Skeletal muscle satellite cell (primary cell): ENCODE measurements around the gene SLCO2A1.

Experiments used
- H3K27me3 ChIP-seq: 2 replicates; pipeline ENCODE4 v1.7.0; 2013; ENCODE audit warnings: low read length; ENCODE audit not compliant: control insufficient read depth, insufficient read depth
- H3K36me3 ChIP-seq: 2 replicates; pipeline ENCODE4 v1.7.0; 2013; ENCODE audit warnings: mild to moderate bottlenecking, control low read depth, low read length; ENCODE audit not compliant: insufficient read depth
- H3K4me1 ChIP-seq: 2 replicates; pipeline ENCODE4 v1.7.0; 2013; ENCODE audit warnings: low read length; ENCODE audit not compliant: control insufficient read depth, insufficient read depth
- H3K4me2 ChIP-seq: 2 replicates; pipeline ENCODE4 v1.7.0; 2013; ENCODE audit warnings: mild to moderate bottlenecking, low read length
- H3K4me3 ChIP-seq: 2 replicates; pipeline ENCODE4 v1.7.0; 2013; ENCODE audit warnings: low read length
- H3K9ac ChIP-seq: 2 replicates; pipeline ENCODE4 v1.7.0; 2013; ENCODE audit warnings: mild to moderate bottlenecking, low read depth, low read length, moderate library complexity
- H3K9me3 ChIP-seq: replicated peaks from 2 replicates; pipeline ENCODE4 v1.7.0; 2013; ENCODE audit warnings: mild to moderate bottlenecking, control low read depth, low read length

The SLCO2A1 gene

GRCh38 chr3:133984975-133985374 lies 44.8 kb downstream of the SLCO2A1 start:
- no peak overlapping the region for H3K9ac ChIP-seq
- H3K27me3 ChIP-seq, result no peaks in the 10 kb centered on the region
- no peak overlapping the region for H3K4me2 ChIP-seq
- H3K4me3 ChIP-seq, result no peak overlapping the region
- H3K36me3 ChIP-seq, result no peaks in the 10 kb centered on the region
- no peaks in the 10 kb centered on the region for H3K9me3 ChIP-seq
- no peaks in the 10 kb centered on the region for H3K4me1 ChIP-seq

- no peaks in the 10 kb centered on the region for H3K36me3 ChIP-seq
- H3K4me2 ChIP-seq, result no peak overlapping the region
- no peak overlapping the region for H3K9ac ChIP-seq
- no peaks in the 10 kb centered on the region for H3K9me3 ChIP-seq
- no peaks in the 10 kb centered on the region for H3K4me1 ChIP-seq
- H3K4me3 ChIP-seq, result no peak overlapping the region
- no peaks in the 10 kb centered on the region for H3K27me3 ChIP-seq
Measured at GRCh38 chr3:133983576-133984560, 45.9 kb downstream of the SLCO2A1 start.

GRCh38 chr3:133983126-133983525 lies 46.6 kb downstream of the SLCO2A1 start:
- no peaks in the 10 kb centered on the region for H3K36me3 ChIP-seq
- H3K9me3 ChIP-seq, result no peaks in the 10 kb centered on the region

GRCh38 chr3:133980550-133980949 lies 49.2 kb downstream of the SLCO2A1 start:
- Histone ChIP-seq H3K36me3 (no peaks in the 10 kb centered on the region), H3K9ac (no peak overlapping the region), H3K4me3 (no peak overlapping the region), H3K4me2 (no peak overlapping the region), H3K4me1 (no peaks in the 10 kb centered on the region), H3K27me3 (no peaks in the 10 kb centered on the region), H3K9me3 (no peaks in the 10 kb centered on the region)

More at GRCh38 chr3:133983126-133983525, 46.6 kb downstream of the SLCO2A1 start:
- H3K4me3 ChIP-seq, result no peak overlapping the region
- no peak overlapping the region for H3K9ac ChIP-seq
- no peaks in the 10 kb centered on the region for H3K27me3 ChIP-seq
- H3K4me1 ChIP-seq, result no peaks in the 10 kb centered on the region
- H3K4me2 ChIP-seq, result no peak overlapping the region

- Histone ChIP-seq H3K4me3 (no peak overlapping the region), H3K9me3 (no peaks in the 10 kb centered on the region), H3K4me1 (no peaks in the 10 kb centered on the region), H3K36me3 (no peaks in the 10 kb centered on the region), H3K9ac (no peak overlapping the region), H3K4me2 (no peak overlapping the region), H3K27me3 (no peaks in the 10 kb centered on the region)
Measured at GRCh38 chr3:133980035-133980434, 49.7 kb downstream of the SLCO2A1 start.

- Histone ChIP-seq H3K36me3 (no peaks in the 10 kb centered on the region), H3K4me2 (no peak overlapping the region), H3K4me1 (no peaks in the 10 kb centered on the region), H3K9me3 (no peaks in the 10 kb centered on the region), H3K4me3 (no peak overlapping the region), H3K9ac (no peak overlapping the region), H3K27me3 (no peaks in the 10 kb centered on the region)
Measured at GRCh38 chr3:133979553-133979952, 50.2 kb downstream of the SLCO2A1 start.

GRCh38 chr3:133977568-133977967 lies 52.2 kb downstream of the SLCO2A1 start:
- Histone ChIP-seq H3K4me2 (no peak overlapping the region), H3K9ac (no peak overlapping the region)

GRCh38 chr3:133973249-133973980 lies 56.3 kb downstream of the SLCO2A1 start:
- no peaks in the 10 kb centered on the region for H3K9me3 ChIP-seq
- H3K27me3 ChIP-seq, result no peaks in the 10 kb centered on the region
- no peak overlapping the region for H3K9ac ChIP-seq
- H3K4me2 ChIP-seq, result no peak overlapping the region
- no peak overlapping the region for H3K4me3 ChIP-seq
- H3K36me3 ChIP-seq, result no peaks in the 10 kb centered on the region
- no peaks in the 10 kb centered on the region for H3K4me1 ChIP-seq

More at GRCh38 chr3:133977568-133977967, 52.2 kb downstream of the SLCO2A1 start:
- H3K27me3 ChIP-seq, result no peaks in the 10 kb centered on the region
- H3K9me3 ChIP-seq, result no peaks in the 10 kb centered on the region
- H3K36me3 ChIP-seq, result no peaks in the 10 kb centered on the region
- no peak overlapping the region for H3K4me3 ChIP-seq
- no peaks in the 10 kb centered on the region for H3K4me1 ChIP-seq

- Histone ChIP-seq H3K36me3 (no peaks in the 10 kb centered on the region), H3K4me3 (no peak overlapping the region), H3K4me1 (no peaks in the 10 kb centered on the region), H3K9me3 (no peaks in the 10 kb centered on the region), H3K27me3 (no peaks in the 10 kb centered on the region), H3K4me2 (no peak overlapping the region), H3K9ac (no peak overlapping the region)
Measured at GRCh38 chr3:133972156-133972555, 57.6 kb downstream of the SLCO2A1 start.

GRCh38 chr3:133970916-133971315 lies 58.8 kb downstream of the SLCO2A1 start:
- Histone ChIP-seq H3K4me2 (no peak overlapping the region), H3K36me3 (no peaks in the 10 kb centered on the region), H3K4me3 (no peak overlapping the region), H3K27me3 (no peaks in the 10 kb centered on the region), H3K4me1 (no peaks in the 10 kb centered on the region), H3K9me3 (no peaks in the 10 kb centered on the region), H3K9ac (no peak overlapping the region)

GRCh38 chr3:133970339-133970738 lies 59.4 kb downstream of the SLCO2A1 start:
- H3K4me3 ChIP-seq, result no peak overlapping the region
- H3K9me3 ChIP-seq, result no peaks in the 10 kb centered on the region
- no peaks in the 10 kb centered on the region for H3K27me3 ChIP-seq
- no peak overlapping the region for H3K4me2 ChIP-seq
- H3K9ac ChIP-seq, result no peak overlapping the region
- H3K4me1 ChIP-seq, result no peaks in the 10 kb centered on the region
- H3K36me3 ChIP-seq, result no peaks in the 10 kb centered on the region
